KMS-11 (cell line): ENCODE measurements around the gene PHF21A.

Source experiments
- H2AFZ ChIP-seq: fragments of 200-600 bp; sonication (generic); 2 replicates; pipeline ENCODE4 v1.6.1; 2016; ENCODE audit warnings: antibody characterized with exemption, mixed run types, low read depth
- H3K27ac ChIP-seq: fragments of 200-600 bp; sonication (generic); 2 replicates; pipeline ENCODE4 v1.6.1; 2016; ENCODE audit warnings: mild to moderate bottlenecking, mixed run types
- H3K27me3 ChIP-seq: fragments of 200-600 bp; sonication (generic); 2 replicates; pipeline ENCODE4 v1.6.1; 2017; ENCODE audit warnings: mild to moderate bottlenecking, low read depth, mixed run types, moderate library complexity; ENCODE audit not compliant: insufficient read depth
- H3K36me3 ChIP-seq: fragments of 200-600 bp; sonication (generic); 2 replicates; pipeline ENCODE4 v1.6.1; 2017; ENCODE audit warnings: mild to moderate bottlenecking, mixed run types; ENCODE audit not compliant: insufficient read depth
- H3K4me1 ChIP-seq: fragments of 200-600 bp; sonication (generic); 2 replicates; pipeline ENCODE4 v1.6.1; 2016; ENCODE audit warnings: mild to moderate bottlenecking, low read depth, mixed run types; ENCODE audit not compliant: poor library complexity, severe bottlenecking
- H3K4me2 ChIP-seq: fragments of 200-600 bp; sonication (generic); 2 replicates; pipeline ENCODE4 v1.7.0; 2016; ENCODE audit warnings: mild to moderate bottlenecking, mixed run types
- H3K4me3 ChIP-seq: fragments of 200-600 bp; sonication (generic); IDR thresholded peaks from 2 replicates; pipeline ENCODE4 v1.6.1; 2017; ENCODE audit warnings: low read depth, low read length, mixed read lengths; ENCODE audit not compliant: insufficient read depth
- H3K79me2 ChIP-seq: fragments of 200-600 bp; sonication (generic); 2 replicates; pipeline ENCODE4 v1.6.1; 2016; ENCODE audit warnings: low read depth, mixed run types; ENCODE audit not compliant: insufficient read depth
- H3K9ac ChIP-seq: fragments of 200-600 bp; sonication (generic); 2 replicates; pipeline ENCODE4 v1.6.1; 2016; ENCODE audit warnings: mild to moderate bottlenecking, mixed run types
- H4K20me1 ChIP-seq: fragments of 200-600 bp; sonication (generic); 2 replicates; pipeline ENCODE4 v1.6.1; 2016; ENCODE audit warnings: mild to moderate bottlenecking, mixed run types; ENCODE audit not compliant: insufficient read depth
- CTCF ChIP-seq: fragments of 200-600 bp; sonication (generic); conservative IDR thresholded peaks from 2 replicates; pipeline ENCODE4 v1.6.1; 2017; ENCODE audit warnings: low read depth, mild to moderate bottlenecking, antibody characterized with exemption, low read length, moderate library complexity, mixed read lengths

PHF21A gene

GRCh38 chr11:46063138-46063537, 58.1 kb downstream of the PHF21A start:
- H3K4me1 ChIP-seq, result no peaks in the 10 kb centered on the region
- H2AFZ ChIP-seq, result no peak overlapping the region
- no peaks in the 10 kb centered on the region for H4K20me1 ChIP-seq
- H3K9ac ChIP-seq, result no peak overlapping the region
- H3K27me3 ChIP-seq, result no peaks in the 10 kb centered on the region
- no peak for TF ChIP-seq CTCF
- no peak overlapping the region for H3K4me2 ChIP-seq
- no peak overlapping the region for H3K27ac ChIP-seq
- no peaks in the 10 kb centered on the region for H3K36me3 ChIP-seq
- no peak overlapping the region for H3K4me3 ChIP-seq
- H3K79me2 ChIP-seq, result no peaks in the 10 kb centered on the region

DNA sequence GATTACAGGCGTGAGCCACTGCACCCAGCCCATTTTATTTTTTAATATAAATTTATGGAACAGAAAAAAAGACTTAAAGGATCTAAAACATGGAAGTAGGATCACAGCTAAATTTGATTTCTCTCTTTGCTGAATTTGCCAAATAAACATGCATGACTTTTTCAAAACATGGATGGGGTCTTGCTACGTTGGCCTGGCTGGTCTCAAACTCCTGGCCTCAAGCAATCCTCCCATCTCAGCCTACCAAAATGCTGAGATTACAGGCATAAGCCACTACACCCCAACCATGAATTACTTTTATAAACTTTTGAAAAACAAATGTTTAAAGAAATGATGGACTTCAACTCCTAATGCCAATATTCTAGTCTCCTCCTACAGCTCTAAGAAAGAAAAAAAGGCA, 61.2 kb downstream of the PHF21A start:
- Histone ChIP-seq H3K27ac (no peak overlapping the region), H3K4me1 (no peaks in the 10 kb centered on the region), H3K27me3 (no peaks in the 10 kb centered on the region), H3K4me2 (no peak overlapping the region), H3K36me3 (no peaks in the 10 kb centered on the region), H2AFZ (no peak overlapping the region), H3K79me2 (no peaks in the 10 kb centered on the region), H3K4me3 (no peak overlapping the region), H4K20me1 (no peaks in the 10 kb centered on the region), H3K9ac (no peak overlapping the region)
- TF ChIP-seq CTCF, result no peak

DNA sequence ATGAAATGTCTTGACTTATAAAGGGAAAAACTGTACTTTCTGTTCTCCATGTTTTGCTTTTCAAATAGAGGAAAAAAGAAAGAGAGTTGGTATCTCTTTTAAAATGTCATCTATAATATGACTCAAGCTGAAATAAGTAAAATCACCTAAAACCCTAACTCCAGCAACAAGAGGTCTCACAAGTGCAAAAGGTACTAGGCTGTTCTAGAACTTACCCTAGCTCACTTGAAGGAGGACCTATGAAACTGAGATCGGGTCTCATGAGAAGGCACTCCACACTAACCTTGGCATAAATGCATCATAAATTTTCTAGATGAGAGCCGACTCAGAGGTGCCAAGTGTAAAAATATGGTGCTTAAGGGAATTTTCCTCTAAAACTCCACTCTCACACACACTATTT, 63.8 kb downstream of the PHF21A start:
- Histone ChIP-seq H2AFZ (no peak overlapping the region), H3K27ac (no peak overlapping the region), H3K27me3 (no peaks in the 10 kb centered on the region), H3K79me2 (no peaks in the 10 kb centered on the region), H3K4me2 (no peak overlapping the region), H4K20me1 (no peaks in the 10 kb centered on the region), H3K4me1 (no peaks in the 10 kb centered on the region), H3K36me3 (no peaks in the 10 kb centered on the region), H3K9ac (no peak overlapping the region), H3K4me3 (no peak overlapping the region)
- TF ChIP-seq CTCF, result no peak

- no peak overlapping the region for H3K4me2 ChIP-seq
- no peaks in the 10 kb centered on the region for H3K36me3 ChIP-seq
- H3K4me3 ChIP-seq, result no peak overlapping the region
- no peak for TF ChIP-seq CTCF
- H3K4me1 ChIP-seq, result no peaks in the 10 kb centered on the region
- H2AFZ ChIP-seq, result no peak overlapping the region
- H3K79me2 ChIP-seq, result no peaks in the 10 kb centered on the region
- no peaks in the 10 kb centered on the region for H3K27me3 ChIP-seq
- no peak overlapping the region for H3K9ac ChIP-seq
- no peak overlapping the region for H3K27ac ChIP-seq
- H4K20me1 ChIP-seq, result no peaks in the 10 kb centered on the region
Observed at GRCh38 chr11:46055371-46055770, 65.9 kb downstream of the PHF21A start.

DNA sequence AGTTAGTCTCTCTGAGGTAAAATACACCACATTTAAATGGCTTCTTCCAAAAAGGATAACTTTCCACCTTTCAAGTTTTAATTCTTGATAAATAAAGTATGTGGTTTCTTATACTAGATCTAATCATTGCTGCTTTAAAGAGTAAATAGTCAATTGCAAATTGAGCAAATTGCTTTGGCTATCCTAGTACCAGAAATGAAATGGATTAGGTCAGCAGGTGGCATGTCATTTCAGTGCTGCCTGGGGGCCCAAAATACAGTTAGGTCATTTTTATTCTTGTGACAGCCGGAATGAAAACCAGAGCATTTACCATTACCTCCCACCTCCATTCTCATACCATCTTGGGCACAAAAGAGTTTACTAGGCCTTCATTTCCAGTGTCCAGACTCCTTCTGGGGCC, 70.2 kb downstream of the PHF21A start:
- no peaks in the 10 kb centered on the region for H4K20me1 ChIP-seq

More for the DNA sequence above, 70.2 kb downstream of the PHF21A start:
- Histone ChIP-seq H2AFZ (no peak overlapping the region), H3K36me3 (no peaks in the 10 kb centered on the region), H3K79me2 (no peaks in the 10 kb centered on the region), H3K4me2 (no peak overlapping the region), H3K4me1 (no peaks in the 10 kb centered on the region), H3K27me3 (no peaks in the 10 kb centered on the region), H3K9ac (no peak overlapping the region), H3K4me3 (no peak overlapping the region), H3K27ac (no peak overlapping the region)
- TF ChIP-seq CTCF, result no peak
